ENCODE results near the gene ATXN7. TPM values are rescaled to one million over a fixed set of nuclear protein-coding genes. Genes with fewer than 3 reads are reported as not detected.

ATXN7 gene
- total and polyA plus RNA-seq, 2 donors (not counting 1 experiment from before 2014, with no cell fraction given): 6.3 to 11.1 TPM

- Histone ChIP-seq H3K4me3 (replicated peaks in 1 of 4; ENCODE audit: control extremely low read depth in 1 of 4, insufficient read depth in 1 of 4, low read depth in 3 of 4, low read length in 4 of 4) (no peak overlapping the region), H3K79me2 (ENCODE audit: control insufficient read depth, insufficient read depth, low read length) (no peaks in the 10 kb centered on the region), H3K4me1 (ENCODE audit: control insufficient read depth, extremely low read depth, insufficient read depth, low read length) (no peaks in the 10 kb centered on the region), H3K9me3 (ENCODE audit: control insufficient read depth, insufficient read depth, low read depth, low read length) (no peaks in the 10 kb centered on the region), H3K36me3 (ENCODE audit: control insufficient read depth, insufficient read depth, low read length) (no peaks in the 10 kb centered on the region), H4K20me1 (ENCODE audit: control insufficient read depth, extremely low read depth, insufficient read depth, low read length) (no peaks in the 10 kb centered on the region), H2AFZ (ENCODE audit: low read length) (no peak overlapping the region), H3K27me3 (ENCODE audit: control insufficient read depth, insufficient read depth, low read length) (peaks cover 2% of the 10 kb centered on the region), H3K9ac (ENCODE audit: insufficient read depth, low read length) (no peak overlapping the region), H3K27ac (ENCODE audit: insufficient read depth, low read length) (no peak overlapping the region), H3K4me2 (ENCODE audit: extremely low read depth, insufficient read depth, low read length) (no peak overlapping the region)
- TF ChIP-seq CTCF (conservative IDR thresholded peaks at IDR 0.05 in 1 of 2, IDR thresholded peaks at IDR 0.05 in 1 of 2; ENCODE audit: low read depth in 1 of 2, low read length in 2 of 2) (no peak), EZH2 (IDR thresholded peaks at IDR 0.05; ENCODE audit: low read length, missing control alignments) (no peak)
- DNase-seq (ENCODE audit: low read depth in 2 of 2): no peak
These were observed 165.1 kb downstream of the ATXN7 start for GRCh38 chr3:64028754-64029153.

- no peaks in the 10 kb centered on the region for H3K9me3 ChIP-seq (ENCODE audit: control insufficient read depth, insufficient read depth, low read depth, low read length)
- TF ChIP-seq CTCF (conservative IDR thresholded peaks at IDR 0.05 in 1 of 2, IDR thresholded peaks at IDR 0.05 in 1 of 2; ENCODE audit: low read depth in 1 of 2, low read length in 2 of 2): no peak
- no peak for TF ChIP-seq EZH2 (IDR thresholded peaks at IDR 0.05; ENCODE audit: low read length, missing control alignments)
- H3K4me2 ChIP-seq (ENCODE audit: extremely low read depth, insufficient read depth, low read length): no peak overlapping the region
- peaks cover 2% of the 10 kb centered on the region for H3K27me3 ChIP-seq (ENCODE audit: control insufficient read depth, insufficient read depth, low read length)
- no peaks in the 10 kb centered on the region for H3K36me3 ChIP-seq (ENCODE audit: control insufficient read depth, insufficient read depth, low read length)
- no peak overlapping the region for H3K27ac ChIP-seq (ENCODE audit: insufficient read depth, low read length)
- no peak overlapping the region for H3K9ac ChIP-seq (ENCODE audit: insufficient read depth, low read length)
- no peaks in the 10 kb centered on the region for H4K20me1 ChIP-seq (ENCODE audit: control insufficient read depth, extremely low read depth, insufficient read depth, low read length)
- H2AFZ ChIP-seq (ENCODE audit: low read length): no peak overlapping the region
- no peaks in the 10 kb centered on the region for H3K4me1 ChIP-seq (ENCODE audit: control insufficient read depth, extremely low read depth, insufficient read depth, low read length)
- no peak for DNase-seq (ENCODE audit: low read depth in 2 of 2)
- H3K79me2 ChIP-seq (ENCODE audit: control insufficient read depth, insufficient read depth, low read length): no peaks in the 10 kb centered on the region
- no peak overlapping the region for H3K4me3 ChIP-seq (replicated peaks in 1 of 4; ENCODE audit: control extremely low read depth in 1 of 4, insufficient read depth in 1 of 4, low read depth in 3 of 4, low read length in 4 of 4)
These were observed 165.6 kb downstream of the ATXN7 start for GRCh38 chr3:64029287-64029686.

GRCh38 chr3:64030741-64031140, 167.1 kb downstream of the ATXN7 start:
- Histone ChIP-seq H3K4me2 (ENCODE audit: extremely low read depth, insufficient read depth, low read length) (peak overlapping the region; percentile 92), H3K36me3 (ENCODE audit: control insufficient read depth, insufficient read depth, low read length) (no peaks in the 10 kb centered on the region), H3K9me3 (ENCODE audit: control insufficient read depth, insufficient read depth, low read depth, low read length) (no peaks in the 10 kb centered on the region), H3K79me2 (ENCODE audit: control insufficient read depth, insufficient read depth, low read length) (no peaks in the 10 kb centered on the region), H3K27me3 (ENCODE audit: control insufficient read depth, insufficient read depth, low read length) (peaks cover 2% of the 10 kb centered on the region), H3K27ac (ENCODE audit: insufficient read depth, low read length) (no peak overlapping the region), H2AFZ (ENCODE audit: low read length) (peak overlapping the region; percentile 80), H3K4me3 (replicated peaks in 1 of 4; ENCODE audit: control extremely low read depth in 1 of 4, insufficient read depth in 1 of 4, low read depth in 3 of 4, low read length in 4 of 4) (peak overlapping the region; percentile 13 to 46 (median 34)), H3K9ac (ENCODE audit: insufficient read depth, low read length) (no peak overlapping the region), H3K4me1 (ENCODE audit: control insufficient read depth, extremely low read depth, insufficient read depth, low read length) (no peaks in the 10 kb centered on the region), H4K20me1 (ENCODE audit: control insufficient read depth, extremely low read depth, insufficient read depth, low read length) (no peaks in the 10 kb centered on the region)
- DNase-seq (ENCODE audit: low read depth in 2 of 2): peak; percentile 46 to 62
- TF ChIP-seq EZH2 (IDR thresholded peaks at IDR 0.05; ENCODE audit: low read length, missing control alignments) (no peak), CTCF (conservative IDR thresholded peaks at IDR 0.05 in 1 of 2, IDR thresholded peaks at IDR 0.05 in 1 of 2; ENCODE audit: low read depth in 1 of 2, low read length in 2 of 2) (peak; percentile 84 to 88)

All from fibroblast of lung (primary cell).